Sigmoid colon (tissue), 4 donors: Measurements from ENCODE around the gene CARD10.

ENCODE experiments used
- CTCF ChIP-seq, 4 experiments: fragments of 450-650 bp in 3 of 4; fragments of 200-600 bp in 1 of 4; IDR thresholded peaks; one replicate each; pipeline ENCODE4 v1.5.1; 2016 to 2019; ENCODE audit warnings: antibody characterized with exemption in 4 of 4, mild to moderate bottlenecking in 3 of 4, moderate library complexity in 2 of 4
- POLR2A ChIP-seq, 2 donors: fragments of 450-650 bp; IDR thresholded peaks; one replicate each; pipeline ENCODE4 v1.6.1; 2016; ENCODE audit warnings: antibody characterized with exemption in 2 of 2, mild to moderate bottlenecking in 2 of 2, moderate library complexity in 2 of 2
- POLR2AphosphoS5 ChIP-seq, 4 donors: sonication (generic); formaldehyde crosslinking; IDR thresholded peaks; one replicate each; pipeline ENCODE4 v1.6.1; 2017; ENCODE audit warnings: antibody characterized with exemption in 4 of 4

DNA sequence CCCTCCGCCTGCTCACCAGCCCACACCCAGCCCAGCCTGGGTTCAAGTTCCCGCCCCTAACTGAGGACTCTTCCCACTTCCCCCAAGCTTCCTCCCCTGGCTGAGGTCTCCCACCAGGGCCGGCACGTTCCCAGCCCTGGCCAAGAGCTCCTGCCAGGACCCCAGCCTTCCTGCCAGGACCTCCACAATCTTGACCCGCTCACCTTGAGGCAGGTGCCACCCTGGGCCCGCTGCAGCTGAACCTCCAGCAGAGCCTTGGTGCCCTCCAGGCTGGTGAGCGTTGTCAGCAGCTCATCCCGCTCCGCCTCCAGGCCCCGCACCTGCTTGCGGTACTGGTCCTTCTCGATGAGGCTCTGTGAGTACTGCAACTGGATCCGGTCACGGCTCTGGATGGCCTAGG lies 13.2 kb downstream of the CARD10 start:
- TF ChIP-seq CTCF (IDR thresholded peaks at IDR 0.05) (no peak), POLR2A (IDR thresholded peaks at IDR 0.05) (no peak), POLR2AphosphoS5 (IDR thresholded peaks at IDR 0.05) (no peak)
